CD4-positive, alpha-beta T cell treated with Interleukin-4 for 4 hours (primary cell): ENCODE data around the gene LIN54.

Experiments used
- DNase-seq: peaks from one replicate; pipeline ENCODE4 v3.0.0-alpha.2; 2020

The LIN54 gene

GRCh38 chr4:82890528-82890900, 120.1 kb downstream of the LIN54 start:
- DNase-seq: no peak

- no peak for DNase-seq
Observed at GRCh38 chr4:82889287-82889686, 121.3 kb downstream of the LIN54 start.

- no peak for DNase-seq
Observed at GRCh38 chr4:82886147-82886942, 124.3 kb downstream of the LIN54 start.

GRCh38 chr4:82885410-82885809, 125.2 kb downstream of the LIN54 start:
- DNase-seq: no peak
